ENCODE data around the gene MAPK11. TPM values are rescaled to one million over a fixed set of nuclear protein-coding genes. Genes with fewer than 3 reads are reported as not detected.

MAPK11 gene
- total RNA-seq, 1 donor from 2014 or later: 11.3 TPM

DNA sequence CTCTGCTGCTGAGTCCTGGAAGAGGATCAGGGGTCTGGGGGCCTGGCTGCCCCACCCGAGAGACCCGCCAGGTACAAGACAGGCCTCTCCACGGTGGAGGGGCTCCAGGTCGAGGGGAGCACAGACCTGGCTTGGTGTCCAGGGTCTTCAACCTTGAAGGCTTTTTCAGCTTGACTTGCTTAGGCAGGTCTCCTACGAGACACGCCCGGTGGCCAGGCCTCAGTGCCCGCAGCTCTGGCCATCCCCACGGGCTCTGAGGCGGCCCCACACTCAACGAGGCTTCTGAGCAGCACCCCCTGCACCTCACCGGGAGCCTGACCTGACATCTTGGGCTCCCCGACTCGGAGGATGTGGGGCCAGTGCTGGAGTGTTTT lies 43.9 kb upstream of the MAPK11 start:
- Mint-ChIP-seq H3K27ac (peak overlapping the region; percentile 86), H3K27me3 (no peaks in the 10 kb centered on the region), H3K4me3 (peak overlapping the region; percentile 77), H3K36me3 (ENCODE audit: low read depth) (no peaks in the 10 kb centered on the region), H3K9me3 (no peaks in the 10 kb centered on the region), H3K4me1 (peaks cover 50% of the 10 kb centered on the region)
- TF ChIP-seq, protein P1, sequence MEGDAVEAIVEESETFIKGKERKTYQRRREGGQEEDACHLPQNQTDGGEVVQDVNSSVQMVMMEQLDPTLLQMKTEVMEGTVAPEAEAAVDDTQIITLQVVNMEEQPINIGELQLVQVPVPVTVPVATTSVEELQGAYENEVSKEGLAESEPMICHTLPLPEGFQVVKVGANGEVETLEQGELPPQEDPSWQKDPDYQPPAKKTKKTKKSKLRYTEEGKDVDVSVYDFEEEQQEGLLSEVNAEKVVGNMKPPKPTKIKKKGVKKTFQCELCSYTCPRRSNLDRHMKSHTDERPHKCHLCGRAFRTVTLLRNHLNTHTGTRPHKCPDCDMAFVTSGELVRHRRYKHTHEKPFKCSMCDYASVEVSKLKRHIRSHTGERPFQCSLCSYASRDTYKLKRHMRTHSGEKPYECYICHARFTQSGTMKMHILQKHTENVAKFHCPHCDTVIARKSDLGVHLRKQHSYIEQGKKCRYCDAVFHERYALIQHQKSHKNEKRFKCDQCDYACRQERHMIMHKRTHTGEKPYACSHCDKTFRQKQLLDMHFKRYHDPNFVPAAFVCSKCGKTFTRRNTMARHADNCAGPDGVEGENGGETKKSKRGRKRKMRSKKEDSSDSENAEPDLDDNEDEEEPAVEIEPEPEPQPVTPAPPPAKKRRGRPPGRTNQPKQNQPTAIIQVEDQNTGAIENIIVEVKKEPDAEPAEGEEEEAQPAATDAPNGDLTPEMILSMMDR (IDR thresholded peaks at IDR 0.05): no peak
- ChIA-PET POLR2A (interaction anchor here (0.5 to 3.7 kb wide), 8 partner anchors 8 to 216 kb away, joined by 3 to 58 read pairs (median 14); partner anchors contain the start of gene TYMP), CTCF (interaction anchor here (0.7 to 1.8 kb wide), 3 partner anchors 12 to 20 kb away, joined by 3 to 11 read pairs (median 5); partner anchors contain the start of gene DENND6B)
- ATAC-seq (ENCODE audit: low read depth) (no peak), DNase-seq (no peak)
- intact Hi-C loops (cut with micrococcal nuclease): loop anchor here (1.0 to 2.0 kb wide), 4 partner anchors 9 to 22 kb away; partner anchors contain the start of gene DENND6B

DNA sequence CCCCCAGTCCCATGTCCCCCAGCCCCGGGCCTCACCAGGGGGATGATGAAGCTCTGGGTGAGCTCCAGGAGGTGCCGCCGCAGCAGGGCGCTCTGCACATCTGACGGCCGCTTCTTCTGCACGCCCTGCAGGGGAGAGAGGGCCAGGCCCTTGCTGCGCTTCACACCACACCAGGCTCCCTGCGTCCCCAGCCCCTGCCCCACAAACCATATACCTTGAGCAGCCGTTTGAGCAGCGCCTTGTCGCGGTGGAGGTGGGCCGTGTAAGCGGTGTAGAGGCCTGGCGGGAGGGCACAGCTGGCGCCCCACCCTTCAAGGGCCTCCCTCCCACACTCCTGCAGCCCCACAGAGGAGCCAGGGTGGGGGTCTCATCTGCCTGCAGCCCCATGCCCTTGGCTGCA lies 43.4 kb upstream of the MAPK11 start:
- peaks cover 50% of the 10 kb centered on the region for H3K4me1 Mint-ChIP-seq

DNA sequence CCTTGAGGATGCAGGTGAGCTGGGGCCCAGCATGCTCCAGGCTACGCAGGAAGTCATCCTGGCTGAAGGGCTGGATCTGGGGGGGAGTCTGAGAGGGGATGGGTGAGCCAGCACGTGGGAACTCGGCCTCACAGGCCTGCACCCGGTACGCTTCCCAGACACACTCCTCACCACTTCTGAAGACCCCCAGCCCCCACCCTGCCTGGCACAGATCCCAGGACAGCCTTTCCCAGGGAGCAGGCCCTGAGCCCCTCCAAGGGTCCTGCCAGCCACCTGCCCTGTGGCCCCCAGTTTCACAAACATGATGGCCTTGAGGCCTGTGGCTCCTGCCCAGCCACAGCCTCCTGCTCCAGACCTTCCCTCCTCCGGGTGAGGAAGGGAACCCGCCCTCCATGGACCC lies 42.8 kb upstream of the MAPK11 start:
- peaks cover 47% of the 10 kb centered on the region for H3K4me1 Mint-ChIP-seq
- no peak overlapping the region for H3K27ac Mint-ChIP-seq
- POLR2A ChIA-PET: interaction anchor here (3.7 kb wide), 1 partner anchor 20 kb away, joined by 58 read pairs; no protein-coding TSS in a partner anchor
- DNase-seq (no peak), ATAC-seq (ENCODE audit: low read depth) (no peak)
- H3K27me3 Mint-ChIP-seq: no peaks in the 10 kb centered on the region
- H3K9me3 Mint-ChIP-seq: no peaks in the 10 kb centered on the region
- H3K4me3 Mint-ChIP-seq: no peak overlapping the region
- H3K36me3 Mint-ChIP-seq (ENCODE audit: low read depth): no peaks in the 10 kb centered on the region
- intact Hi-C loops (cut with micrococcal nuclease): no loop called here
- TF ChIP-seq, protein P1 (IDR thresholded peaks at IDR 0.05): no peak
- CTCF ChIA-PET: no interaction called here

More for the DNA sequence above, 43.4 kb upstream of the MAPK11 start:
- H3K9me3 Mint-ChIP-seq: no peaks in the 10 kb centered on the region
- intact Hi-C loops (cut with micrococcal nuclease): no loop called here
- ATAC-seq (ENCODE audit: low read depth): no peak
- TF ChIP-seq, protein P1 (IDR thresholded peaks at IDR 0.05): no peak
- POLR2A ChIA-PET: interaction anchor here (0.5 to 3.7 kb wide), 6 partner anchors 10 to 216 kb away, joined by 3 to 58 read pairs (median 12); partner anchors contain the start of gene TYMP
- no peak for DNase-seq
- peak overlapping the region; percentile 86 for H3K27ac Mint-ChIP-seq
- no peaks in the 10 kb centered on the region for H3K27me3 Mint-ChIP-seq
- no peak overlapping the region for H3K4me3 Mint-ChIP-seq
- H3K36me3 Mint-ChIP-seq (ENCODE audit: low read depth): no peaks in the 10 kb centered on the region
- CTCF ChIA-PET: no interaction called here

DNA sequence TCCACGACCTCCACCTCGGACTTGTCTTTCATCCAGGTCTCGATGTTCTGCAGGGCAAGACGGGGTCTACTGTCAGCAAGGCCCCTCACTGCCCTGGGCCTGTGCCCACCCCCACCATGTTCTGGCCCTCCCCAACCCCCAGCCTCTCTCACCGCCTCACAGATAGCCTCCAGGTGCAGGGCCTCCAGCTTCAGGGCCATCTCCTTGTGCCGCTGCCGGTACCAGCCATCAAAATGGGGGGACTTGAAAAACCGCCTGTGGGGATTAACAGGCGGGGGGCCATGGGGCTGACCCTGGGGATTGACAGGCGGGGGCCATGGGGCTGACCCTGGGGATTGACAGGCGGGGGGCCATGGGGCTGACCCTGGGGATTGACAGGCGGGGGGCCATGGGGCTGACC lies 42.2 kb upstream of the MAPK11 start:
- no peaks in the 10 kb centered on the region for H3K9me3 Mint-ChIP-seq
- no peak overlapping the region for H3K4me3 Mint-ChIP-seq
- TF ChIP-seq, protein P1 (IDR thresholded peaks at IDR 0.05): no peak
- H3K27ac Mint-ChIP-seq: no peak overlapping the region
- H3K4me1 Mint-ChIP-seq: peaks cover 43% of the 10 kb centered on the region
- H3K27me3 Mint-ChIP-seq: no peaks in the 10 kb centered on the region
- intact Hi-C loops (cut with micrococcal nuclease): no loop called here
- ChIA-PET CTCF (no interaction called here), POLR2A (no interaction called here)
- DNase-seq (no peak), ATAC-seq (ENCODE audit: low read depth) (no peak)
- H3K36me3 Mint-ChIP-seq (ENCODE audit: low read depth): no peaks in the 10 kb centered on the region

DNA sequence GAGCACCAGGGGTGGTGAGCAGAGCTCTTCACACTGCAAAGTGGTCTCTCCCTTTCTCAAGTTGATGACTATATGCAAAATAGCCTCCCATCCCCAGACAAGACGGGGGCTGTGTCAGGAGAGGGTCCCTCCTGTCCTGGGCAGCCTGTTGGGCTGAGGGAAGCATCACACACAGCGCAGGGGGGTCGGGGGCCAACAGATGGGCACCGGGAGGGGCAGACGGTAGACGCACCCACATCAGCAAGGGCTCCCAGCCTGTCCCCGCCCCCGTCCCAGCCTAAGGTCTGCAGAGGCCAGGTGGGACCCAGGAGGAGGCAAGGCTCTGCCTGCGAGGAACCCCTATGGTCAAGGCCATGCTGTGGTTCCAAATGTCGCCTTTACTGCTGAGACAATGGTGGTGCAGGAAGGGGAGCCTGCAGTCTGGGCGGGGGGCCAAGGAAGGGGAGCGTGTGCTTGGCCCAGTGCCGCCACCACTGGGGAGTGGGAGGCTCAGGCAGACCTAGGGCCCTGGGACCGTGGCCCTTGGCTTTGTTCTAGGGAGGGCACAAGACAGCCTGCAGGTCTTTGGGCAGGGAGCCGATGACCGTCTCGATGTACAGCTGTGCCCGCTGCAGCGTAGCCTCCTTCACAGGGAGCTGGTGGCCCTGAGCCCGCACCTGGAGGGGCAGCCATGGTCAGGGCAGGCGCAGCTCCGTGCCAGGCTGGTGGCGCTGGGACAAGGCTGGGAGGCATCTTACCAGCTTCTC lies 41.6 kb upstream of the MAPK11 start:
- no peaks in the 10 kb centered on the region for H3K36me3 Mint-ChIP-seq (ENCODE audit: low read depth)
- DNase-seq (no peak), ATAC-seq (ENCODE audit: low read depth) (no peak)
- H3K9me3 Mint-ChIP-seq: no peaks in the 10 kb centered on the region
- POLR2A ChIA-PET: no interaction called here
- intact Hi-C loops (cut with micrococcal nuclease): no loop called here
- H3K4me1 Mint-ChIP-seq: peaks cover 39% of the 10 kb centered on the region
- no peak overlapping the region for H3K4me3 Mint-ChIP-seq
- CTCF ChIA-PET: no interaction called here
- no peaks in the 10 kb centered on the region for H3K27me3 Mint-ChIP-seq
- TF ChIP-seq, protein P1 (IDR thresholded peaks at IDR 0.05): no peak
- no peak overlapping the region for H3K27ac Mint-ChIP-seq

All from activated B cell treated with CpG ODN at 0.5 μM for 24 hours (primary cell).